Liver (tissue), 3 donors: ENCODE results near the gene ORAI3.

Source experiments
- CTCF ChIP-seq: fragments of 150-350 bp; IDR thresholded peaks from 2 replicates; pipeline ENCODE4 v1.5.1; 2017; ENCODE audit warnings: improper control_type of control experiment, low read depth, low read length; ENCODE audit not compliant: missing input control
- FOXA1 ChIP-seq: IDR thresholded peaks from 2 replicates; pipeline ENCODE4 v1.6.1; 2016; ENCODE audit warnings: antibody characterized with exemption
- GABPA ChIP-seq, 2 donors: IDR thresholded peaks in 1 of 2; conservative IDR thresholded peaks in 1 of 2; 2 replicates each; pipeline ENCODE4 v1.6.1; 2016; ENCODE audit warnings: antibody characterized with exemption in 2 of 2, mild to moderate bottlenecking in 1 of 2, moderate library complexity in 1 of 2
- MAX ChIP-seq: IDR thresholded peaks from 2 replicates; pipeline ENCODE4 v1.6.1; 2016; ENCODE audit warnings: antibody characterized with exemption
- RAD21 ChIP-seq, 2 donors: IDR thresholded peaks; 2 replicates each; pipeline ENCODE4 v1.6.1; 2016; ENCODE audit warnings: antibody characterized with exemption in 2 of 2, mild to moderate bottlenecking in 2 of 2
- REST ChIP-seq: IDR thresholded peaks from 2 replicates; pipeline ENCODE4 v1.6.1; 2016; ENCODE audit warnings: antibody characterized with exemption, mild to moderate bottlenecking
- SP1 ChIP-seq: IDR thresholded peaks from 2 replicates; pipeline ENCODE4 v1.6.1; 2018; ENCODE audit warnings: antibody characterized with exemption, mild to moderate bottlenecking
- TAF1 ChIP-seq: conservative IDR thresholded peaks from 2 replicates; pipeline ENCODE4 v1.6.1; 2016; ENCODE audit warnings: antibody characterized with exemption, mild to moderate bottlenecking
- YY1 ChIP-seq: IDR thresholded peaks from 2 replicates; pipeline ENCODE4 v1.6.1; 2016; ENCODE audit warnings: antibody characterized with exemption, mild to moderate bottlenecking
- TF ChIP-seq, protein P1 (sequence below): IDR thresholded peaks from 2 replicates; pipeline ENCODE4 v1.6.1; 2016; ENCODE audit warnings: antibody characterized with exemption
- donor health status: healthy.
- donor health status: healthy.

- TF ChIP-seq RAD21 (IDR thresholded peaks at IDR 0.05) (no peak), CTCF (no peak), FOXA1 (no peak), MAX (no peak), TAF1 (no peak), REST (no peak), SP1 (no peak), YY1 (no peak), GABPA (IDR thresholded peaks at IDR 0.05 in 1 of 2, conservative IDR thresholded peaks at IDR 0.05 in 1 of 2) (no peak)
- TF ChIP-seq, protein P1, sequence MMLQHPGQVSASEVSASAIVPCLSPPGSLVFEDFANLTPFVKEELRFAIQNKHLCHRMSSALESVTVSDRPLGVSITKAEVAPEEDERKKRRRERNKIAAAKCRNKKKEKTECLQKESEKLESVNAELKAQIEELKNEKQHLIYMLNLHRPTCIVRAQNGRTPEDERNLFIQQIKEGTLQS, result no peak
These were observed 31.1 kb downstream of the ORAI3 start for GRCh38 chr16:30980023-30980371.
